ENCODE measurements around the gene PCDHB3.
"Not testable (repeated sequence)": the region's sequence is repeated elsewhere in the genome, so short reads cannot be mapped to it uniquely, and the experiment has no call there.

PCDHB3 gene

GRCh38 chr5:141100243-141100805, at the start of gene PCDHB3:
Gene PCDHB3 (plus strand): TSS chr5:141100473. CDS start chr5:141100650, 177 bp downstream.
- DNase-seq (ENCODE audit: low read depth in 2 of 2), result no peak

- DNase-seq (ENCODE audit: low read depth in 2 of 2), result no peak
Observed at GRCh38 chr5:141050622-141051520, 49.4 kb upstream of the PCDHB3 start, which contains the start of gene PCDHB1. Gene PCDHB1 (plus strand): TSS chr5:141051374. CDS start chr5:141051471, 97 bp downstream.

GRCh38 chr5:141051521-141051866, 48.8 kb upstream of the PCDHB3 start:
- no peak for DNase-seq (ENCODE audit: low read depth in 2 of 2)

GRCh38 chr5:141077826-141078225, 22.4 kb upstream of the PCDHB3 start:
- DNase-seq (ENCODE audit: low read depth in 2 of 2), result no peak

GRCh38 chr5:141082228-141082627, 18.0 kb upstream of the PCDHB3 start:
- DNase-seq (ENCODE audit: low read depth in 2 of 2), result no peak

GRCh38 chr5:141084487-141084989, 15.7 kb upstream of the PCDHB3 start:
- no peak for DNase-seq (ENCODE audit: low read depth in 2 of 2)

GRCh38 chr5:141094481-141095262, 5.6 kb upstream of the PCDHB3 start, which contains the start of gene PCDHB2:
Gene PCDHB2 (plus strand): TSS chr5:141094615. CDS start chr5:141094791, 176 bp downstream.
- DNase-seq (ENCODE audit: low read depth in 2 of 2), result peak; percentile 17 to 19

GRCh38 chr5:141095263-141095641, 5.0 kb upstream of the PCDHB3 start:
- DNase-seq (ENCODE audit: low read depth in 2 of 2), result no peak

GRCh38 chr5:141096181-141096580, 4.1 kb upstream of the PCDHB3 start:
- DNase-seq (ENCODE audit: low read depth in 2 of 2), result not testable (repeated sequence)

- not testable (repeated sequence) for DNase-seq (ENCODE audit: low read depth in 2 of 2)
Observed at GRCh38 chr5:141096586-141096985, 3.7 kb upstream of the PCDHB3 start.

GRCh38 chr5:141101059-141101458, 786 bp downstream of the PCDHB3 start:
- no peak for DNase-seq (ENCODE audit: low read depth in 2 of 2)

- DNase-seq (ENCODE audit: low read depth in 2 of 2), result not testable (repeated sequence)
Observed at GRCh38 chr5:141102070-141102469, 1.8 kb downstream of the PCDHB3 start.

- not testable (repeated sequence) for DNase-seq (ENCODE audit: low read depth in 2 of 2)
Observed at GRCh38 chr5:141102471-141102870, 2.2 kb downstream of the PCDHB3 start.

GRCh38 chr5:141105350-141105749, 5.1 kb downstream of the PCDHB3 start:
- no peak for DNase-seq (ENCODE audit: low read depth in 2 of 2)

- no peak for DNase-seq (ENCODE audit: low read depth in 2 of 2)
Observed at GRCh38 chr5:141119250-141119649, 19.0 kb downstream of the PCDHB3 start.

- no peak for DNase-seq (ENCODE audit: low read depth in 2 of 2)
Observed at GRCh38 chr5:141121563-141121962, 21.3 kb downstream of the PCDHB3 start, which contains the start of gene PCDHB4. Gene PCDHB4 (plus strand): TSS chr5:141121818. CDS start chr5:141121999, 181 bp downstream.

GRCh38 chr5:141121985-141122384, 21.7 kb downstream of the PCDHB3 start:
- no peak for DNase-seq (ENCODE audit: low read depth in 2 of 2)

- not testable (repeated sequence) for DNase-seq (ENCODE audit: low read depth in 2 of 2)
Observed at GRCh38 chr5:141123396-141124135, 23.3 kb downstream of the PCDHB3 start.

GRCh38 chr5:141127305-141127704, 27.0 kb downstream of the PCDHB3 start:
- no peak for DNase-seq (ENCODE audit: low read depth in 2 of 2)

- DNase-seq (ENCODE audit: low read depth in 2 of 2), result no peak
Observed at GRCh38 chr5:141135030-141135717, 34.9 kb downstream of the PCDHB3 start, which contains the start of gene PCDHB5. Gene PCDHB5 (plus strand): TSS chr5:141135206. CDS start chr5:141135435, 229 bp downstream.
